Tibial nerve (tissue), 4 donors: ENCODE data around the gene DMBT1.

Experiments used
- EP300 ChIP-seq, 2 donors: sonication (generic); formaldehyde crosslinking; IDR thresholded peaks; one replicate each; pipeline ENCODE4 v1.6.1; 2017; ENCODE audit warnings: antibody characterized with exemption in 2 of 2, mild to moderate bottlenecking in 1 of 2
- POLR2A ChIP-seq, 2 donors: fragments of 450-650 bp; IDR thresholded peaks; one replicate each; pipeline ENCODE4 v1.6.1; 2017; ENCODE audit warnings: antibody characterized with exemption in 2 of 2, mild to moderate bottlenecking in 2 of 2, moderate library complexity in 2 of 2
- TF ChIP-seq, protein P1 (sequence below), 5 experiments: fragments of 200-600 bp in 3 of 5; fragments of 450-650 bp in 2 of 5; sonication (generic) in 3 of 5; IDR thresholded peaks; one replicate each; pipeline ENCODE4 v1.5.1; 2016 to 2019; ENCODE audit warnings: antibody characterized with exemption in 5 of 5, mild to moderate bottlenecking in 3 of 5, moderate library complexity in 2 of 5

DNA sequence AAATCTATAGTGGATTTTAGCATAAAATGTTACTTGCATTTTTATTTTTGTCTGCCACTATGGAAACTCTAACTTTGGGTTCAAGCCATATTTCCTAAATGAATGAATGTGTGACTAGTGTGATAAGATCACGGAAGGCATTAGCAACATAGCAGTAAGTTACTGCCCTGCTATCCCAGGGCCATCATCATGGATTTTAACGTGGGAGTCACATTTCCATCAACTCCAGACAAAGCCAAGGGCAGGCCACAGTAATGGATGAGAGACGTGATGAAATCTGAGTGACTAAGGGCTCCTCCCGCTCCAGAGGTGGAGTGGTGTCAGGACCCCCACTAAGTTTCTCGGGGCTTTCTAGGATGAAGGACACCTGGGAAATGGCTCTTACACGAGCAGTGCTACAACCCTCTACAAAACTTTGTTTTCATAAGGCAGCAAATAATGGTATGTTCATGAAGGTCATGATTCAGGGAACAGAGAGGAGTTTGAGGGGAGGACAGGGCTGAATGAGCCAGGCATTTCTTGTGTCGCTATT, 104.8 kb downstream of the DMBT1 start:
- TF ChIP-seq, protein P1, sequence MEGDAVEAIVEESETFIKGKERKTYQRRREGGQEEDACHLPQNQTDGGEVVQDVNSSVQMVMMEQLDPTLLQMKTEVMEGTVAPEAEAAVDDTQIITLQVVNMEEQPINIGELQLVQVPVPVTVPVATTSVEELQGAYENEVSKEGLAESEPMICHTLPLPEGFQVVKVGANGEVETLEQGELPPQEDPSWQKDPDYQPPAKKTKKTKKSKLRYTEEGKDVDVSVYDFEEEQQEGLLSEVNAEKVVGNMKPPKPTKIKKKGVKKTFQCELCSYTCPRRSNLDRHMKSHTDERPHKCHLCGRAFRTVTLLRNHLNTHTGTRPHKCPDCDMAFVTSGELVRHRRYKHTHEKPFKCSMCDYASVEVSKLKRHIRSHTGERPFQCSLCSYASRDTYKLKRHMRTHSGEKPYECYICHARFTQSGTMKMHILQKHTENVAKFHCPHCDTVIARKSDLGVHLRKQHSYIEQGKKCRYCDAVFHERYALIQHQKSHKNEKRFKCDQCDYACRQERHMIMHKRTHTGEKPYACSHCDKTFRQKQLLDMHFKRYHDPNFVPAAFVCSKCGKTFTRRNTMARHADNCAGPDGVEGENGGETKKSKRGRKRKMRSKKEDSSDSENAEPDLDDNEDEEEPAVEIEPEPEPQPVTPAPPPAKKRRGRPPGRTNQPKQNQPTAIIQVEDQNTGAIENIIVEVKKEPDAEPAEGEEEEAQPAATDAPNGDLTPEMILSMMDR (IDR thresholded peaks at IDR 0.05), result no peak
- TF ChIP-seq POLR2A (IDR thresholded peaks at IDR 0.05) (no peak), EP300 (IDR thresholded peaks at IDR 0.05) (no peak)
